Endometrial microvascular endothelial cells (primary cell): ENCODE results near the gene CD38. TPM values are rescaled to one million over a fixed set of nuclear protein-coding genes. Genes with fewer than 3 reads are reported as not detected.
"Not testable (repeated sequence)": the region's sequence is repeated elsewhere in the genome, so short reads cannot be mapped to it uniquely, and the experiment has no call there.

Source experiments
- in situ Hi-C: cut with HindIII; loops from 2 replicates; pipeline ENCODE4 v1.10.0; 2017; ENCODE audit warnings: low sequenced_read_pairs, low pct_unique_long_range_greater_than_20kb; ENCODE audit errors: inconsistent ontology term
- total RNA-seq: library from RNA; depleted of rRNA; stranded (reverse); fragments of >200 nt; gene quantifications from one replicate; pipeline ENCODE4 v1.2.3, GENCODE V29; 2015; ENCODE audit errors: inconsistent ontology term

CD38 gene
- total RNA-seq, 1 donor from 2014 or later = under 0.01 TPM

DNA sequence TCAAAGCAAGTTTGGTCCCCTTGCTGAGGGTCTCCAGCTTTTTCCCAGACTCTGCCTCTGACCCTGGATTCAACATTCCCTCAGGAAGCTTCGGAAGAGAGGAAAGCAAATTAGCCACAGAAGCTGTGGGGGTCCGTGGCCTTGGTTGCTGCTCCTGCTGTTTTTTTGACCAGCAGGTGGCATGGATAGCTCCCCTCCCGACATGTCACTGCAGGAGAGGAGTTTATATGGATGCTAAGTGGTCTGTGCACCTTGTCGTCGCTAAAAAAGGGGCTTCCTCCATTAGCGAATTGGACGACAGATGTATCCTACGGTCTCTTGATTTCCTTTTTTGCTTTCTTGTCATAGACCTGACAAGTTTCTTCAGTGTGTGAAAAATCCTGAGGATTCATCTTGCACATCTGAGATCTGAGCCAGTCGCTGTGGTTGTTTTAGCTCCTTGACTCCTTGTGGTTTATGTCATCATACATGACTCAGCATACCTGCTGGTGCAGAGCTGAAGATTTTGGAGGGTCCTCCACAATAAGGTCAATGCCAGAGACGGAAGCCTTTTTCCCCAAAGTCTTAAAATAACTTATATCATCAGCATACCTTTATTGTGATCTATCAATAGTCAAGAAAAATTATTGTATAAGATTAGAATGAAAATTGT is 70.2 kb downstream of the CD38 start:
- in situ Hi-C loops = no loop called here

DNA sequence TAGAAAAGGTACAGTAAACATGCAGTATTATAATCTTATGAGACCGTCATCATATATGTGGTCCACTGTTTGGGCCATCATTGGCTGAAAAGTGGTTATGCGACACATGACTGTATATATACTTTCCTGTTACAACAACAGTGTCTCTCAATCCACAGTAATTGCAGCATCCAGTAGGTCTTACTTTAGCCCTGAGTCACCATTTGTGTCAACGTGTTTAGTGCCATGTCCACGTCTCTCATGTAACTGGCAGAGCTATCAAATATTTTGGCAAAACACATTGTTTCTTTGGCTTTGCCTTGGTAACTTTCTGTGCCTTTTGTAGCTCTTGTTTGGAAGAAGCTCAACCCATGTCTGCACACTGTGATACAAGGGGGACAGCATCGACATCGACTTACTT is 73.8 kb downstream of the CD38 start:
- in situ Hi-C loops = no loop called here

DNA sequence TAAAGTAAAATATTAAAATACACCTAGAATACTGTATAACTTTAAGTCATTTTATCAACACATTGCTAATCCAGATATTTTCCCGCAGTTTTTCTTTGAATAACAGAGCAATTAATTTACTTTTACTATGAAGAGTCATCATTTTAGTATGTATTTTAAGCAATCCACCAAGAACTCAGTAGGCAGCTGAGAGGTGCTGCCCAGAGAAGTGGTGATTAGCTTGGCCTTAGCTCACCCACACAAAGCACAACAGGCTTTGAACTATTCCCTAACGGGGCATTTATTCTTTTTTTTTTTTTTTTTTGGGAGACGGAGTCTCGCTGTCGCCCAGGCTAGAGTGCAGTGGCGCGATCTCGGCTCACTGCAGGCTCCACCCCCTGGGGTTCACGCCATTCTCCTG is 74.4 kb downstream of the CD38 start:
- in situ Hi-C loops = no loop called here

DNA sequence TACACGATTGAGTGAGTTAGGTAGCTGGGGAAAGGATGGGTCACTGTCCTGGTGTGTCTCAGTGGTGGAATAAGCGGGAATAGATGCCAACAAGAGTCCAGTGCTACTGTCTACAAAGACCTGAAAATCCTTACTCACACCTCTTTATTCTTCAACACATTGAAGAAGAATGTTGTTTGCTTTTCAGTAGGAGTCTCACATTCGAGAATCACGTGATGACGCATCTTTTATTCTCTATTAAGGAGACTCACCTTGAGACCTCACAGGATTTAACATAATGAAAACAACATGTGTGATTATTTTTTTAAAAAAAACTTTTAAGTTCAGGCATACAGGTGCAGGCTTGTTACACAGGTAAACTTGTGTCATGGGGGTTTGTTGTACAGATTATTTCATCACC is 75.2 kb downstream of the CD38 start:
- in situ Hi-C loops = no loop called here

DNA sequence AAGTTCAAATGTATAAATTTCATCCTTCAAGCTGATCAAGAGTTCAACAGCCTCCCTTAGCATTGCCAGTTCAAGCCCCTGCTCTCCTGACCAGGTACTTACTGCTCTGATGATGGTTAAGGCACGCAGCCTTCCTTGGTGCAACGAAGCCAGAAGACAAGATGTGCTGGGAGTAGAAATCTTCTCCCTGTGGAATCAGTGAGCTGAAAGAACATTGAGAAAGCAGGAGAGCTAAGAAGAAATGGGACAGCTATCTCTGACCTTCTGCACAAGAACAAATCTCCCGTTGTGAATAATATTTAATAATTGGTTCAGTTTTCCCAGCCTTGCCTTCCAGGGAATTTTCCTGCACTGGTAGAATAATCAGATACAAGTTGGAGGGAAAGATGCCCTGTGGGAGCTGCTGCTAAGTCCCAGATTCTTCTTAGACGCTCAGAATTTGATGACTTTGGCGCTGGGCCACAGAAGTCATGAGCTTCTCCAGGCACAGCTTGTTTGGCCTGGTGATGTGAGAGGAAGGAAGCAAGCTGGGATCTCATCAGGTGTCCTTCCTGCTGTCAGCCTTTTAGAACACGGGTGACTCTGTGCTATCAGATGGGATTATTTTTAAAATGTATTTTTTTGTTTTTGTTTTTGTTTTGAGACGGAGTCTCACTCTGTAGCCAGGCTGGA is 77.8 kb downstream of the CD38 start:
- in situ Hi-C loops = no loop called here

DNA sequence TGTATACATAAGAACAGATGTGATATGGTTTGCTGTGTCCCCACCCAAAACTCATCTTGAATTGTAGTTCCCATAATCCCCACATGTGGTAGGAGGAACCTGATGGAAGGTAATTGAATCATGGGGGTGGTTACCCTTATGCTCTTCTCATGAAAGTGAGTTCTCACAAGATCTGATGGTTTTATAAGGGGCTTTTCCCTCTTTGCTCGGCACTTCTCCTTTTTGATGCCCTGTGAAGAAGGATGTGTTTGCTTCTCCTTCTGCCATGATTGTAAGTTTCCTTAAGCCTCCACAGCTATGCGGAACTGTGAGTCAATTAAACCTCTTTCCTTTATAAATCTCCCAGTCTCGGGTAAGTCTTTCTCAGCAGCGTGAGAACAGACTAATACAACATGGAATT is 83.1 kb downstream of the CD38 start:
- in situ Hi-C loops = not testable (repeated sequence)

DNA sequence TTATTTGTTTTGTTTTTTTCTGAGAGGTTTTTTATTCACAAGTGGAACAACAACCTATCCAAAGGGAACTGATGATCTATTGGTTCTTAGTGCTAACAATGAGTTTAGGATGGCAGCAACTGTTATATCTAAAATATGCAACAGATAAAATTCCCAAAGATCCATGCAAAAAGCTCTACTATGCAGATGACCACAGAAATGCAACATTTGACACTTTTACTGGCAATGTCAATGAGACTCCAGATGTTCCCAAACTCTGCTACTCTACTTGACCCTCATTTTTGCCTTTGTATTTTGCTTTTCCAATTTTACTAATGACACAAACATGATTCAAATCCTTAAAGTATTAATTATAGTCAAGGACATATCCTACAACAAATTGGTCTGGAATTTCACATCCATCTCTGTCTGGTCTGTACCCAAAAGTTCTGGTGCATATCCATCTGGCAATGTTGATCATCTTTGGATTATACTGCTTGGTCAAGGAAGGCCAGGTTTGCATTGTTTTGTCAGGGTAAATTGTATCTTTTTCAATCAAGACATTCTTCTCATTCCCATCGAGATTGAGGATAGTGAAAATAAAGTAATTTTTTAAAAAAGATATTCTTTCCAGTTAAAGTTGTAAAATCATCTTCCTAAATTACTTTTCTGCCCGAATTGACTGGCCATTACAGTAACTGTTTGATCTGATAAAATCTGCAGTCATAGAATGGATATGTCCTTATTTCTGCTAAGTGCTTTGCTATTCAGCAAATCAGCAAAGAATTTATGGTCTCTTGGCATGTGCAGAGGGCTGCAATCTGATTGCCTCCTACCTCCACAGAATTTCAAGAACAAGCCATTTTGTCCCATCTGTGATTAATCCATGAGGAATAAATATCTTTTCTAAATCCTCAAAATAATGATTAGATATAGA is 86.8 kb downstream of the CD38 start:
- in situ Hi-C loops = no loop called here

DNA sequence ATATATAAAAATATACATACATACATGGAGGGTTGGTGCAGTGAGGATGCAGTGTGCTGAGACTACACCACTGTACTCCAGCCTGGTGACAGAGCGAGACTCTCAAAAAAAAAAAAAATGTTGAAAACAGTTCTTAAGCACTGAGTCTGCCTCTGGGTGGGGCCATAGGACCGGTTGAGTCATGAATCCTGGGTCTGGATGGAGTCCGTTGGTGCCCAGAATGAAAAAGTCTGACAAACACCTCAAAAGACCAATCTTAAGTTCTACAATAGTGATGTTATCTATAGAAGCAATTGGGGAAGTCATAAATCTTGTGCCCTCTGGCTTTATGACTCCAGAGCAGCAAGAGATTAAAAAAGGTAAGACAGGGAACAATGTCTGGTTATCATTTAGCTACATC is 90.0 kb downstream of the CD38 start:
- in situ Hi-C loops = no loop called here

DNA sequence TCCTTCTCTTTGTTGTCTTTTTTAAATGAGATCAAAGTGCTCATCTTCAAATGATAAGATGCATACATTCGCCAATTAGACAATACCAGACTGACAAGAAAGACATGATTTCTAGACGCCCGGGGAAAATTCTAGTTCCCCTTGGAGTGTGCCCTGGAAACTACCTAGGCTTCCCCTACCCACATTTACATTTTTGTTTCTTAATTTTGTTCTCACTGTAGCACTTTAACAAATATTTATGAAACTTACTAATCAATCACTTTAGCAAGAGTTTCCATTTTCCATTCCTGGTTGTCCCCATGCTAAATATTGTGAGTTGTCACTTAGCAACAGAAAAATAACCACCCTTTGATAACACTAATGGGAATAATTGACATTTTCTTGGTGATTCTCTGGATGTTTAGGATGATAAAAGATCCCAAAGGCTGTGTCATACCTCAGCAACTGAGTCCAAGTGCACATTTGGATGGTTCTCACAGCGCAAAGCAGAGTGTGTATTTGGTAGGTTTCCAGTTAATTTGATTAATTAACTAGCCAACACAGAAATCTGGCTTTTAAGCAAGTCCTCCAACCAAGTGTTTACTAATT is 90.8 kb downstream of the CD38 start:
- in situ Hi-C loops = no loop called here

DNA sequence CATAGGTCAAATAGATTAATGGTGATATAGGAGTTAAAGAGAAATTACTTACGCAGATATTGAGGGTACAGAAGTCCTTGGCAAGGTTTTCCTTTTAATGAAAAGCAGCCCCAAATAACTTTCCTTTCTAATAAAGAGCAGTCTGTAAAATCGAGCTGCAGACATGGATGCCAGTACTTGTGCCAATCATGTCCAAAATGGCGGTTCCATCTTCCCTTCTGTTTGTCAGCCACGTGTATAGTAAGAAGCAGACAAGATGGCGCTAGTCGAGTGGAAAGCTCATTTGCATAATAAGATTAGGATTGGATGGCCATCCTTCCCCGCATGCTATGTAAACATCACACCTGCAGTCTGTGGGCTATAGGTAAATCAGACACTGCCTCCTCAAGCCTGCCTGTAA is 92.0 kb downstream of the CD38 start:
- in situ Hi-C loops = no loop called here

DNA sequence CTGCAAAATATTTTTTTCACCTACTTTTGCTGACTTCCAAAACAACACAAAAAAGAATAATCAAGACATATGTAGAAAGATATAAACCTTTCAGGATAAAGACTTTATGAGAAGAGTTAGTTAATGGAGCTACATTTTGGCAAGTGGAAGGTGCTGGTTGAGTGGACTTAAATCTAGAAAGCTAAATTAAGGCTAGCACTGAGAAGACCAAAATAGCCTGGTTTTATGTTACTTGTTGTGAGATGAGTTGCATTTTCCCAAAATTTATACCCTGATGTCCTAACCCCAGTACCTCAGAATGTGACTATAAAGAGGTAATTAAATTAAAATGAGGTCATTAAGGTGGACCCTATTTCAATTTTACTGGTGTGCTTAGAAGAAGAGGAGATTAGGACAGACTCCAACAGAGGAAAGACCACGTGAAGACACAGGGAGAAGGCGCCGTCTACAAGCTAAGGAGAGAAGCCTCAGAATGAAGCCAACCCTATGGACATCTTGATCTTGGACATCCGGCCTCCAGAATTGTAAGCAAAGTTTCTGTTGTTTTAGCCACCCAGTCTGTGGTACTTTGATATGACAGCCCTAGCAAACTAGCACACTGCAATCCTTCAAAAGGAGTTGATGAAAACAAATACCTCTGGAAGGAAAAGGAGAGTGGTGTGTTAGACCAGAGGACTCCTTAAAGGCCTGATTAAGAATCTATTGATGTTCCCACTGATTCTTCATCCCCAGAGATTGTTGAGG is 93.0 kb downstream of the CD38 start:
- in situ Hi-C loops = no loop called here

DNA sequence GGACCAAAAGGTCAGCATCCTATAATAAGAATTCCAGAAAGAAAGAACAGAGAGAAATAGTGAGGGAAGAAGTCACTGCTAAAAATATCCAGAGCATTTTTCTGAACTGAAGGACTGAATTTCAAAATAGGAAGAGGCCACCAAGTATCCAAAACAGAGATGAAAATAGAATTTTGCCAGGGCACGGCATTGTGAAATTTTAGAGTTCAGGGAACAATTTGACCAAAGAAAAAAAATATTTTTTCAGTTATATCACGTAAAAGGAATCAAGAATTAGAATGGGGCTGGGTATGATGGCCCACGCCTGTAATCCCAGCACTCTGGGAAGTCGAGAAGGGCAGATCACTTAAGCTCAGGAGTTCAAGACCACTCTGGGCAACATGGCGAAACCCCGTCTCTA is 95.0 kb downstream of the CD38 start:
- in situ Hi-C loops = no loop called here

DNA sequence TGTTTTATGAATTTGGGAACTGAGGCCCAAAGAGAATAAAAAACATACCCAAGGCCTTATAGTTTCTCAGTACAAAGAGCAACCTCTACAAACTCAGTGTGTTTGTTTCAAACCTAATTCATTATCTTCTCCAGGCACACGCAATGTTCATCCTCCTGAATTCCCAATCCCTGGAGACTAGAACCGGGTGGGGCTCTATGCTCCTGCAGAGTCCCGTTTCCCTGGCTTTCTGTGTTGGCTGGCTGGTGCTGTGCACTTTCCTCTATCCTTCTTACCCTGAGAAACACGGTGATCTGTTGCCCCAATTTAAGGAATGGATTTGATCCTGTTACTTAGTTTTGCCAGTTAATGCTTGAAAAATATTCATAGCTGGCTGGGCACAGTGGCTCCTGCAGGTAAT is 96.5 kb downstream of the CD38 start:
- in situ Hi-C loops = no loop called here

DNA sequence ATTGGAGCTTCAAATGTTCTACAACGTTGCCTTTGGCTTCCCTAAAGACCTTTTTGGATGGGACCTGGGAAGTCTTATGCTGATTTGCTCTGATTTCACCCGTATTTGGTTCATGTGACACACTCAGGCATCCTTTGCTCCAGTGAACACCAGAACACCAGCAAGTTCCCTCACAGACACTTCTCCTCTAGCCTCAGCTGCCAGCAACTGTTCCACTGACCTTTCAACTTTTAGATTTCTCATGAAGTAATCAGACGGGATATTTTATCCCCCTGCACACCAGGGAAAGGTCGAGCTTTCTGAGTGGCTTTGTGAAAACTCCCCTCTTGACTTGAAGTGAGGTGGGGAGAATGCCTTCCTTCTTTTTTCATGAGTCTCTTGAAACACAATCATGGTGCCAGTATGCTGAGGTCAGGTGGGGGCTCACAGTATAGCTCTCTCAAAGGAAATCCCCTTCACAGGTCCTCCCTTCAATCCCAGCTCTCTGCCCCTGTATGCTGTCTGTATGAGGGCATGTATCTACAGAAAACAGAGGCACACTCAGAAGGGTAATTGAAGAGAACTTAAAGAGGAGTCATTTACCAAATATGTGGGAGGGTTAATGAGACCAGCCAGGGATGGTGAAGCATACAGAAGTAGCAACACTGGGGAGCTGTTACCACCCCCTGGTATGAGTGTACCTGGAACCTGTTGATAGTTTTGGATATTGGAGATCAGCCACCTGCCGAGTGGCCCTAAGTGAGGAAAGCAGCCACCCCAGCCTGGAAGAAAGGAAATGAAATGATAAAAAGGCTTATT is 97.7 kb downstream of the CD38 start:
- in situ Hi-C loops = no loop called here

DNA sequence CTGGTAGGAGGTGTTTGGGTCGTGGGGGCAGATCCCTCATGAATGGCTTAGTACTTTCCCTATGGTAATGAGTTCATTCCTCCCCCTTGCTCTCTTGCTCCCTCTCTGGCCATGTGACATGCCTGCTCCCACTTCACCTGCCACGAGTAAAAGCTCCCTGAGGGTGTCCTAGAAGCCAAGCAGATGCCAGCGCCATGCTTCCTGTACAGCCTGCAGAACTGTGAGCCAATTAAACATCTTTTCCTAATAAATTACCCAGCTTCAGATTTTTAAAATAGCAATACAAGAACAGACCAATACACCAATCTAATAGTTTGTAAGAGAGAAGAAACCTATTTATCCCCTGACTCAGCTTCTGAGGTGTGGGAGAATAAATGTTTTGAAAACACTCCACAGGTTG is 99.9 kb downstream of the CD38 start:
- in situ Hi-C loops = no loop called here

DNA sequence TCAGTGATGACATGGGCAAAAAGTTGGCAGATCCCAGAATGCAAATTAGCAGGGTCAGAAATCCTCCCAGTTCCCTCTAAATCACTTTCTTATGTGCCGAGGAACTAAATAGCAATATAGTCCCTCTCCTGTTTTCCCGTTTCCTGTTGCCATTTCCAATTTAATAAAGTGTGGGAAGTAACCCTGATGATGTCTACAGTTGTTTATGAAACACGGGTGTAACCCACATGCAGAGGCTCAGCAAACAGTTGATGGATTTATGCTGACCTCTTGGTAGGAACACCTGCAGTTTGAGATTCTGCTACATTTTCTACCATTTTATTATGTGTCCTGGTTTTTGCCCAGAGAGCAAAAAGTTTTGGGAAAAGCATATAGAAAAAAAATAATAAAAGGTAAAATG is 103.7 kb downstream of the CD38 start:
- in situ Hi-C loops = no loop called here

DNA sequence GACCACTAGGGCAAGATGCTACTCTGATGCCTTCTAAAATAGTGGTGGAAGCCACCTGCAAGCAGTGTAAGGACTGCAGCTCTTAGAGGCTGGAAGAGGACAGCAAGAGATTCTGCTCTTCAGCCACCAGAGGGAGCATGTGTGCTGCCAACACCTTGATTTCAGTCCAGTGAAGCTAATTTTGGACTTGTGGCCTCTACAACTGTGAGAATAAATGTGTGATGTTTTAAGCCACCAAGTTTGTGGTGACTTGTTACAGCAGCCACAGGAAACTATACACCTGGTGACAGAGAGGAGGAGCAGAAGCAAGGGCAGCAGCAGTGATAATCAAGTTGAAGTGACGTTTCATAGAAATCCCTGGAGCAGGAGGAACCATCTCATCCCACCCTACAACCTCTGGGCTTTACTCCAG is 104.6 kb downstream of the CD38 start:
- in situ Hi-C loops = no loop called here

DNA sequence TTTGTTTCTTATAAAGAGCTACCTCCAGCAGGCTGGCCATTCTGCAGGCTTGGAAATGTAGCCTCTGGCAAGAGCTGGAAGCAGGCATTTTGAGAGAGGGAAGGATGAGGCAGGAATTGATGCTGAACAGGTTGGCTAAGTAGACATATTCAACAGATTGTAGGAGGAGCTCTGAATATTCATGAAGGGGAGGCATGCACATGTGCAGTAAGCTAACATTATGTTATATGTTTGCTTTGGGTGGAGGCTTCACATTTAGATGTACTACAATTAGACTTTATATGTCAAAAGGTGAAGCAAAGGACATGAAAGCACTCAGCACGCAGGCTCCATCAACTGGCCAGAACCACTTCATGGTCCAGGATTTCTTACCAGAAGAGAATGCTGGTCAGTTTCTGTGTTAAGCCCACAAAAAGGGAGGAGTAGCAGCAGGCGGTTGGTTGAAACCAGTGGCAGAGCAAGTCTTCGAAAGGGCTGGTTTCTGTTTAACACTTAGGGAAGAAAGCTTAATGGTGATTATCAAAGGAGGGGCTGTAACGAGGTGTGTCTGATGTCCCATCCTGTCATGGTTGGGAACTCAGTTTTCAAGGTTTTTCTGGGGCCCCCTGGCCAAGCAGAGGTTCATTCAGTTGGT is 105.6 kb downstream of the CD38 start:
- in situ Hi-C loops = no loop called here
